PC-9 (cell line): ENCODE data around the gene CHFR. TPM values are rescaled to one million over a fixed set of nuclear protein-coding genes. Genes with fewer than 3 reads are reported as not detected.
"Not testable (repeated sequence)": the region's sequence is repeated elsewhere in the genome, so short reads cannot be mapped to it uniquely, and the experiment has no call there.

ENCODE experiments used
- BruUV-seq: library from RNA; stranded (reverse); fragments of 400-500 nt; replicated peaks from 2 replicates; lab custom pipeline; 2021; lab: Mats Ljungman, UMichigan
- CTCF ChIA-PET: fragments of 300-600 bp; sonication (Branson Sonifier 250); formaldehyde crosslinking; loops from one replicate; lab custom pipeline; 2022; ENCODE audit warnings: antibody characterized with exemption; lab: Charles Lee
- POLR2A ChIA-PET: fragments of 300-600 bp; sonication (Branson Sonifier 250); formaldehyde crosslinking; loops from one replicate; lab custom pipeline; 2022; ENCODE audit warnings: antibody characterized with exemption; ENCODE audit not compliant: unreplicated experiment; lab: Charles Lee
- DNase-seq, 2 experiments: peaks; one replicate each; pipeline versions ENCODE4 v3.0.0 to v3.0.0-alpha.2; 2015 to 2022; ENCODE audit warnings: mixed read lengths in 1 of 2
- H2AFZ ChIP-seq: fragments of 200-600 bp; sonication (generic); 2 replicates; pipeline ENCODE4 v1.8.1; 2017; ENCODE audit warnings: antibody characterized with exemption
- H3F3A ChIP-seq: fragments of 200-600 bp; sonication (generic); 2 replicates; pipeline ENCODE4 v1.8.1; 2017; ENCODE audit warnings: antibody characterized with exemption, mild to moderate bottlenecking, low read depth; ENCODE audit not compliant: insufficient read depth
- H3K27ac ChIP-seq: fragments of 200-600 bp; sonication (generic); 2 replicates; pipeline ENCODE4 v1.6.1; 2016; ENCODE audit warnings: mixed run types
- H3K27me3 ChIP-seq: fragments of 200-600 bp; sonication (generic); 2 replicates; pipeline ENCODE4 v1.6.1; 2016; ENCODE audit warnings: low read depth, mixed run types; ENCODE audit not compliant: insufficient read depth
- H3K36me3 ChIP-seq: fragments of 200-600 bp; sonication (generic); 2 replicates; pipeline ENCODE4 v1.6.1; 2016; ENCODE audit warnings: low read depth, mixed run types
- H3K4me1 ChIP-seq: fragments of 200-600 bp; sonication (generic); replicated peaks from 2 replicates; pipeline ENCODE4 v1.6.1; 2016; ENCODE audit warnings: mixed run types; ENCODE audit not compliant: insufficient read depth
- H3K4me2 ChIP-seq: fragments of 200-600 bp; sonication (generic); 2 replicates; pipeline ENCODE4 v1.6.1; 2017; ENCODE audit warnings: mixed run types
- H3K4me3 ChIP-seq: fragments of 200-600 bp; sonication (generic); 2 replicates; pipeline ENCODE4 v1.6.1; 2016; ENCODE audit warnings: mixed run types
- H3K79me2 ChIP-seq: fragments of 200-600 bp; sonication (generic); 2 replicates; pipeline ENCODE4 v1.6.1; 2017; ENCODE audit warnings: low read depth, mixed run types
- H3K9me2 ChIP-seq: fragments of 200-600 bp; sonication (generic); 2 replicates; pipeline ENCODE4 v1.8.1; 2017; ENCODE audit warnings: mild to moderate bottlenecking; ENCODE audit not compliant: insufficient read depth
- H3K9me3 ChIP-seq: fragments of 200-600 bp; sonication (generic); 2 replicates; pipeline ENCODE4 v1.8.1; 2016; ENCODE audit warnings: low read depth; ENCODE audit not compliant: insufficient read depth
- H4K20me1 ChIP-seq: fragments of 200-600 bp; sonication (generic); 2 replicates; pipeline ENCODE4 v1.8.1; 2017; ENCODE audit not compliant: insufficient read depth
- CTCF ChIP-seq: fragments of 200-600 bp; sonication (generic); conservative IDR thresholded peaks from 2 replicates; pipeline ENCODE4 v1.6.1; 2017; ENCODE audit warnings: mixed run types, antibody characterized with exemption, mild to moderate bottlenecking, moderate library complexity
- EZH2 ChIP-seq: fragments of 200-600 bp; sonication (generic); IDR thresholded peaks from 2 replicates; pipeline ENCODE4 v1.8.0; 2017; ENCODE audit warnings: antibody characterized with exemption, low read depth
- intact Hi-C: fragments of 100-400 bp; cut with micrococcal nuclease; formaldehyde crosslinking; loops from one replicate; pipeline ENCODE4 v1.10.0; 2022; ENCODE audit not compliant: unreplicated experiment
- total RNA-seq: library from RNA; stranded (reverse); gene quantifications from 2 replicates; pipeline ENCODE4 v1.2.3, GENCODE V29; 2021

Gene CHFR
- total RNA-seq, 1 experiment from 2014 or later: 17.8 TPM

DNA sequence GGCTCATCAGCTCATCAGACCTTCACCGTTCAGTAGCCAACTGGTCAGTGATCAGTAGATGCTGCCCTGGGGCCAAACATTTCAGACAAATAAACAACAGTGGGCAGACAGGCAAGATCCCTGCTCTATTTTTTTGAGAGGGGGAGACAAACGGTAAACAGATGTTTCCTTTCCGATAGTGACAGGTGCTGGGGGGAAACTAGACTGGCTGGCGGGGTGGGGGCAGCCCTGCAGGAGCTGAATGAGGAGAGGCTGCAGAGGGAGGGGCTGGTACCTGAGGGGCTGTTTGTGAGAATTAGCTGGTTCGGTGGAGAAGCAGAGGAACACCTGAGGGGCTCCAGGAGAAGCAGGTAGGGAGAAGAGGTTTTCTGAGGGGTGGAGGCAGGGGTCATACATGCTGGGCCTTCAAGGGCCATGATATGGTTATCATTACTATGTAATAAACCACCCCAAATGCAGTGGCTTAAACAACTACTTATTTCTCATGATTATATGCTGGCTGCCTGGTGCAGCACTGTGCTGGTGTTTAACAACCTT lies 50.5 kb downstream of the CHFR start:
- TF ChIP-seq CTCF: no peak
- TF ChIP-seq EZH2: no peak
- Histone ChIP-seq H3K4me2 (no peak overlapping the region), H3K27ac (no peak overlapping the region), H3K27me3 (no peaks in the 10 kb centered on the region), H3F3A (no peaks in the 10 kb centered on the region), H3K4me1 (no peaks in the 10 kb centered on the region), H3K9me3 (no peaks in the 10 kb centered on the region), H4K20me1 (no peaks in the 10 kb centered on the region), H3K9me2 (no peaks in the 10 kb centered on the region), H3K79me2 (no peaks in the 10 kb centered on the region), H2AFZ (no peak overlapping the region), H3K4me3 (no peak overlapping the region), H3K36me3 (no peaks in the 10 kb centered on the region)
- ChIA-PET POLR2A (no interaction called here), CTCF (no interaction called here)
- intact Hi-C loops: no loop called here
- no TSS peak for BruUV-seq
- DNase-seq: no peak

DNA sequence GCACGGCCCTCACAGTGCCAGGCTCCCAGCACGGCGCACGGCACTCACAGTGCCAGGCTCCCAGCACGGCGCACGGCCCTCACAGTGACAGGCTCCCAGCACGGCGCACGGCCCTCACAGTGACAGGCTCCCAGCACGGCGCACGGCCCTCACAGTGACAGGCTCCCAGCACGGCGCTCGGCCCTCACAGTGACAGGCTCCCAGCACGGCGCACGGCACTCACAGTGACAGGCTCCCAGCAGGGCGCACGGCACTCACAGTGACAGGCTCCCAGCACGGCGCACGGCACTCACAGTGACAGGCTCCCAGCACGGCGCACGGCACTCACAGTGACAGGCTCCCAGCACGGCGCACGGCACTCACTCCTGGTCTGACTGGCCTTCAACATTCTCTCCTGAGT lies 51.2 kb downstream of the CHFR start:
- intact Hi-C loops: not testable (repeated sequence)

GRCh38 chr12:132835076-132836025 lies 52.1 kb downstream of the CHFR start:
- H3K9me2 ChIP-seq: no peaks in the 10 kb centered on the region
- no peaks in the 10 kb centered on the region for H3K79me2 ChIP-seq
- ChIA-PET POLR2A (no interaction called here), CTCF (no interaction called here)
- H3K4me1 ChIP-seq: no peaks in the 10 kb centered on the region
- H3K36me3 ChIP-seq: no peaks in the 10 kb centered on the region
- TF ChIP-seq CTCF: no peak
- no peak for TF ChIP-seq EZH2
- no peaks in the 10 kb centered on the region for H4K20me1 ChIP-seq
- H2AFZ ChIP-seq: no peak overlapping the region
- no peak for DNase-seq
- intact Hi-C loops: no loop called here
- BruUV-seq: no TSS peak
- H3K9me3 ChIP-seq: no peaks in the 10 kb centered on the region
- no peaks in the 10 kb centered on the region for H3F3A ChIP-seq
- no peak overlapping the region for H3K4me3 ChIP-seq
- no peak overlapping the region for H3K27ac ChIP-seq
- no peaks in the 10 kb centered on the region for H3K27me3 ChIP-seq
- no peak overlapping the region for H3K4me2 ChIP-seq

More for the DNA sequence above, 51.2 kb downstream of the CHFR start:
- H3K9me2 ChIP-seq, POLR2A ChIA-PET, H3K36me3 ChIP-seq, H2AFZ ChIP-seq, H4K20me1 ChIP-seq, H3K4me2 ChIP-seq, H3F3A ChIP-seq, BruUV-seq, H3K27me3 ChIP-seq, CTCF ChIA-PET, H3K4me1 ChIP-seq, H3K9me3 ChIP-seq, H3K4me3 ChIP-seq, H3K27ac ChIP-seq, DNase-seq, H3K79me2 ChIP-seq: not testable (repeated sequence)
